ENCODE results near the gene HOGA1. TPM values are rescaled to one million over a fixed set of nuclear protein-coding genes. Genes with fewer than 3 reads are reported as not detected.
A peak's percentile ranks its signal among the peaks of the same experiment; 100 is the strongest.

Gene HOGA1
- total RNA-seq, 2 donors from 2014 or later = 1.0 to 2.7 TPM

- H3K27ac ChIP-seq = no peak overlapping the region
- intact Hi-C loops (cut with DNase I) = no loop called here
- no peak overlapping the region for H3K4me3 ChIP-seq
- no peak for TF ChIP-seq CTCF (IDR thresholded peaks at IDR 0.05)
- TF ChIP-seq POLR2A (IDR thresholded peaks at IDR 0.05) = no peak
- no peak for TF ChIP-seq POLR2AphosphoS5 (IDR thresholded peaks at IDR 0.05)
- peaks cover 8% of the 10 kb centered on the region for H3K4me1 ChIP-seq (replicated peaks)
- H3K9me3 ChIP-seq = no peaks in the 10 kb centered on the region
- H3K36me3 ChIP-seq = no peaks in the 10 kb centered on the region
- no peak for DNase-seq (ENCODE audit: low spot score)
- WGBS = 95% methylated on average over 4 of the region's 4 CpGs
- no peaks in the 10 kb centered on the region for H3K27me3 ChIP-seq (replicated peaks; ENCODE audit: insufficient read depth)
Measured at GRCh38 chr10:97538839-97539238, 45.4 kb upstream of the HOGA1 start.

- Histone ChIP-seq H3K4me3 (no peak overlapping the region), H3K4me1 (replicated peaks) (peaks cover 8% of the 10 kb centered on the region), H3K9me3 (no peaks in the 10 kb centered on the region), H3K27ac (peak overlapping the region in 1 of 2 donors; percentile 11), H3K36me3 (no peaks in the 10 kb centered on the region), H3K27me3 (replicated peaks; ENCODE audit: insufficient read depth) (no peaks in the 10 kb centered on the region)
- no peak for DNase-seq (ENCODE audit: low spot score)
- intact Hi-C loops (cut with DNase I) = loop anchor here (5.0 kb wide), 1 partner anchor 42 kb away; the partner anchor contains the start of genes MMS19 and UBTD1
- TF ChIP-seq POLR2A (IDR thresholded peaks at IDR 0.05) (no peak), POLR2AphosphoS5 (IDR thresholded peaks at IDR 0.05) (no peak), CTCF (IDR thresholded peaks at IDR 0.05) (no peak)
- 45% methylated on average over 6 of the region's 6 CpGs for WGBS
Measured at GRCh38 chr10:97539523-97540200, 44.5 kb upstream of the HOGA1 start.

GRCh38 chr10:97540669-97541500 lies 43.3 kb upstream of the HOGA1 start:
- H3K9me3 ChIP-seq = no peaks in the 10 kb centered on the region
- H3K27ac ChIP-seq = peak overlapping the region in 1 of 2 donors; percentile 82
- peaks cover 8% of the 10 kb centered on the region for H3K4me1 ChIP-seq (replicated peaks)
- intact Hi-C loops (cut with DNase I) = loop anchor here (5.0 kb wide), 1 partner anchor 44 kb away; the partner anchor contains the start of genes MMS19 and UBTD1
- no peaks in the 10 kb centered on the region for H3K27me3 ChIP-seq (replicated peaks; ENCODE audit: insufficient read depth)
- no peak overlapping the region for H3K4me3 ChIP-seq
- 90% methylated on average over 14 of the region's 14 CpGs for WGBS
- no peak for DNase-seq (ENCODE audit: low spot score)
- TF ChIP-seq POLR2A (IDR thresholded peaks at IDR 0.05) (no peak), CTCF (IDR thresholded peaks at IDR 0.05) (no peak), POLR2AphosphoS5 (IDR thresholded peaks at IDR 0.05) (no peak)
- H3K36me3 ChIP-seq = no peaks in the 10 kb centered on the region

GRCh38 chr10:97542169-97543024 lies 41.8 kb upstream of the HOGA1 start:
- TF ChIP-seq CTCF (IDR thresholded peaks at IDR 0.05) = no peak
- TF ChIP-seq POLR2AphosphoS5 (IDR thresholded peaks at IDR 0.05) = peak; percentile 76
- no peak for TF ChIP-seq POLR2A (IDR thresholded peaks at IDR 0.05)
- Histone ChIP-seq H3K36me3 (no peaks in the 10 kb centered on the region), H3K4me1 (replicated peaks) (peaks cover 8% of the 10 kb centered on the region), H3K9me3 (no peaks in the 10 kb centered on the region), H3K4me3 (no peak overlapping the region), H3K27ac (peak overlapping the region; percentile 78 to 82), H3K27me3 (replicated peaks; ENCODE audit: insufficient read depth) (no peaks in the 10 kb centered on the region)
- DNase-seq (ENCODE audit: low spot score) = peak; percentile 60
- intact Hi-C loops (cut with DNase I) = loop anchor here (5.0 kb wide), 1 partner anchor 45 kb away; the partner anchor contains the start of genes MMS19 and UBTD1
- WGBS = 41% methylated on average over 9 of the region's 9 CpGs
